GM12875 (cell line): Measurements from ENCODE around the gene LMOD3.

Experiments
- H3K4me3 ChIP-seq: one replicate; pipeline ENCODE4 v1.5.1; 2011; ENCODE audit warnings: low read depth, low read length, control low read depth
- CTCF ChIP-seq: IDR thresholded peaks from 2 replicates; pipeline ENCODE4 v1.5.1; 2011; ENCODE audit warnings: low read depth, mild to moderate bottlenecking, control low read depth, inconsistent platforms, low read length, moderate library complexity, borderline replicate concordance; ENCODE audit not compliant: insufficient read depth

The LMOD3 gene

GRCh38 chr3:69063636-69064035, 58.8 kb downstream of the LMOD3 start:
- TF ChIP-seq CTCF = no peak
- H3K4me3 ChIP-seq = no peak overlapping the region

GRCh38 chr3:69059688-69060087, 62.7 kb downstream of the LMOD3 start:
- no peak overlapping the region for H3K4me3 ChIP-seq

GRCh38 chr3:69058947-69059224, 63.5 kb downstream of the LMOD3 start:
- no peak for TF ChIP-seq CTCF
- no peak overlapping the region for H3K4me3 ChIP-seq

More at GRCh38 chr3:69059688-69060087, 62.7 kb downstream of the LMOD3 start:
- TF ChIP-seq CTCF = no peak

GRCh38 chr3:69058180-69058946, 64.0 kb downstream of the LMOD3 start:
- no peak for TF ChIP-seq CTCF
- H3K4me3 ChIP-seq = no peak overlapping the region
